ENCODE data around the gene EIF4E3. TPM values are rescaled to one million over a fixed set of nuclear protein-coding genes. Genes with fewer than 3 reads are reported as not detected.

EIF4E3 gene
- total RNA-seq, 4 donors from 2014 or later = 20.1 to 54.5 (median 27.5) TPM

- TF ChIP-seq CTCF (IDR thresholded peaks at IDR 0.05; ENCODE audit: low read depth) = no peak
Observed at GRCh38 chr3:71649757-71650156, 75.4 kb downstream of the EIF4E3 start.

- no peak for TF ChIP-seq CTCF (IDR thresholded peaks at IDR 0.05; ENCODE audit: low read depth)
Observed at GRCh38 chr3:71647751-71648150, 77.5 kb downstream of the EIF4E3 start.

GRCh38 chr3:71646971-71647370 lies 78.2 kb downstream of the EIF4E3 start:
- no peak for TF ChIP-seq CTCF (IDR thresholded peaks at IDR 0.05; ENCODE audit: low read depth)

GRCh38 chr3:71645140-71645539 lies 80.1 kb downstream of the EIF4E3 start:
- TF ChIP-seq CTCF (IDR thresholded peaks at IDR 0.05; ENCODE audit: low read depth) = no peak

- no peak for TF ChIP-seq CTCF (IDR thresholded peaks at IDR 0.05; ENCODE audit: low read depth)
Observed at GRCh38 chr3:71641674-71642073, 83.5 kb downstream of the EIF4E3 start.

GRCh38 chr3:71640331-71640983 lies 84.7 kb downstream of the EIF4E3 start:
- TF ChIP-seq CTCF (IDR thresholded peaks at IDR 0.05; ENCODE audit: low read depth) = no peak

- TF ChIP-seq CTCF (IDR thresholded peaks at IDR 0.05; ENCODE audit: low read depth) = no peak
Observed at GRCh38 chr3:71636482-71636881, 88.7 kb downstream of the EIF4E3 start.
